Muscle of leg (tissue), 11 donors: ENCODE measurements around the gene CD300A. TPM values are rescaled to one million over a fixed set of nuclear protein-coding genes. Genes with fewer than 3 reads are reported as not detected.
"Not testable (repeated sequence)": the region's sequence is repeated elsewhere in the genome, so short reads cannot be mapped to it uniquely, and the experiment has no call there.

ENCODE experiments used
- DNase-seq: peaks from one replicate; pipeline ENCODE4 v3.0.0; 2013
- H3K27ac ChIP-seq: one replicate; pipeline ENCODE4 v1.5.1; 2013; ENCODE audit warnings: mild to moderate bottlenecking, low read length, control low read depth
- H3K27me3 ChIP-seq: one replicate; pipeline ENCODE4 v1.6.1; 2013; ENCODE audit warnings: low read length; ENCODE audit not compliant: control insufficient read depth, insufficient read depth
- H3K36me3 ChIP-seq: one replicate; pipeline ENCODE4 v1.6.1; 2013; ENCODE audit warnings: low read length; ENCODE audit not compliant: control insufficient read depth, insufficient read depth
- H3K4me1 ChIP-seq: one replicate; pipeline ENCODE4 v1.6.1; 2013; ENCODE audit warnings: low read length; ENCODE audit not compliant: control insufficient read depth, insufficient read depth
- H3K4me3 ChIP-seq: one replicate; pipeline ENCODE4 v1.5.1; 2013; ENCODE audit warnings: low read length, control low read depth
- H3K9me3 ChIP-seq: replicated peaks from 2 replicates; pipeline ENCODE4 v1.6.1; 2013; ENCODE audit warnings: low read depth, low read length; ENCODE audit not compliant: control insufficient read depth
- WGBS: methylation state at CpG from one replicate; pipeline ENCODE4 v1.1.5; 2013; ENCODE audit warnings: missing lambda C conversion rate; ENCODE audit not compliant: insufficient coverage; 5-methylcytosine and 5-hydroxymethylcytosine counted together
- polyA plus RNA-seq, 8 donors: library from polyadenylated mRNA; unstranded; fragments of 120-200 nt; gene quantifications; one replicate each; pipeline versions ENCODE4 v1.2.1 to v1.2.3, GENCODE V29; 2013; ENCODE audit warnings: inconsistent platforms in 1 of 8, low replicate concordance in 1 of 8; ENCODE audit not compliant: insufficient read length in 8 of 8, insufficient read depth in 1 of 8
- total RNA-seq: library from RNA; stranded (reverse); fragments of 120-200 nt; gene quantifications from one replicate; pipeline ENCODE4 v1.2.4, GENCODE V29; 2013

The CD300A gene
- total and polyA plus RNA-seq, 9 donors: 1.7 to 4.0 (median 2.4) TPM

DNA sequence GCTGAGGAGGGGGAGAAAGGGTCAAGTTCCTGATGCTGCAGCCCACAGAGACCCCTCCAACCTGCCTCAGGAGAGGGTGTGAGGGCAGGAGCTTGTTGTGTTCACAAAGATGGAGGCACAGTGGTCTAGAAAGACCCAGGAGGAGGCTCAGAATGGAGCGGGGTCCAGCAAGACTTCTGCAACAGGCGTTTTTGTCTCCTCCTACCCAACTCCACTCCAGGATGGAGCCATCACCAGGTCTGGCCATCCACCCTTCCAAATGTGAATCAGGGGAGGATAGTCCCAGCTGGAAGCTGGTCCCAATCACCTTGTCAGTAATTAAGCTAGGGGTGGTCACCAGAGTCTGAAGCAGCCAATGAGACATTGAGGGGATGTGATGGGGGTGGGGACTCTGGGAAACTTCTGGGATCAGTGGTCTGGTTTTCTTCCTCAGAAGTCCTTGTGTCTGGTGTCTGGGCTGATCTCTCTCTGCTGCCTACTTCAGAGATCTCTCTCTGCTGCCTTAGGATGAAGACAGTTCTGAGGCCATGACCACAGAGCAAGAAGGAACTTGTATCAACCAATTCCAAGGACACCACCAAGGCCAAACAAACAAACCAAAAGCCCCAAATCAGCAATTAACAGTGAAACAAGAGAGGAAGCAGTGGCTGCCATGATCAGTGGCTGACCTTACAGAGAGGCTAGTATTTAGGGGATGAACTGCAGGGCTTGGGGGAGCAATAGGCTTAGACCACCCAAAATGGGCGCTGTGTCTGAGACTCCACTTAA lies 50.3 kb downstream of the CD300A start:
- Histone ChIP-seq H3K27me3 (peaks cover 3% of the 10 kb centered on the region), H3K27ac (no peak overlapping the region), H3K4me1 (no peaks in the 10 kb centered on the region), H3K36me3 (no peaks in the 10 kb centered on the region), H3K4me3 (no peak overlapping the region), H3K9me3 (peaks cover 3% of the 10 kb centered on the region)
- WGBS: 100% methylated on average over 1 of the region's 3 CpGs
- no peak for DNase-seq

GRCh38 chr17:74518413-74518981 lies 52.1 kb downstream of the CD300A start:
- H3K27ac ChIP-seq, H3K4me3 ChIP-seq, H3K9me3 ChIP-seq, H3K4me1 ChIP-seq, DNase-seq, H3K36me3 ChIP-seq, H3K27me3 ChIP-seq: not testable (repeated sequence)
- WGBS: no CpG with 5 or more reads among the region's 6 CpGs

GRCh38 chr17:74520016-74520434 lies 53.6 kb downstream of the CD300A start:
- peak; percentile 64 for DNase-seq
- WGBS: no CpG with 5 or more reads among the region's 3 CpGs
- Histone ChIP-seq H3K4me1 (no peaks in the 10 kb centered on the region), H3K36me3 (no peaks in the 10 kb centered on the region), H3K27ac (no peak overlapping the region), H3K9me3 (peaks cover 3% of the 10 kb centered on the region), H3K27me3 (peaks cover 2% of the 10 kb centered on the region), H3K4me3 (no peak overlapping the region)

- Histone ChIP-seq H3K27me3 (peaks cover 2% of the 10 kb centered on the region), H3K4me1 (no peaks in the 10 kb centered on the region), H3K36me3 (no peaks in the 10 kb centered on the region), H3K27ac (peak overlapping the region; percentile 76), H3K4me3 (no peak overlapping the region), H3K9me3 (peaks cover 3% of the 10 kb centered on the region)
- 85% methylated on average over 11 of the region's 21 CpGs for WGBS
- DNase-seq: peak; percentile 77
Observed at GRCh38 chr17:74520790-74521480, 54.5 kb downstream of the CD300A start.

GRCh38 chr17:74521701-74522201 lies 55.3 kb downstream of the CD300A start:
- DNase-seq: peak; percentile 43
- peaks cover 3% of the 10 kb centered on the region for H3K9me3 ChIP-seq
- no peak overlapping the region for H3K4me3 ChIP-seq
- peaks cover 2% of the 10 kb centered on the region for H3K27me3 ChIP-seq
- 77% methylated on average over 4 of the region's 9 CpGs for whole genome bisulfite sequencing
- H3K27ac ChIP-seq: peak overlapping the region; percentile 76
- H3K36me3 ChIP-seq: no peaks in the 10 kb centered on the region
- no peaks in the 10 kb centered on the region for H3K4me1 ChIP-seq

- WGBS: 86% methylated on average over 10 of the region's 10 CpGs
- Histone ChIP-seq H3K4me3 (no peak overlapping the region), H3K36me3 (no peaks in the 10 kb centered on the region), H3K9me3 (peaks cover 3% of the 10 kb centered on the region), H3K4me1 (no peaks in the 10 kb centered on the region), H3K27me3 (peaks cover 2% of the 10 kb centered on the region), H3K27ac (no peak overlapping the region)
- DNase-seq: no peak
Observed at GRCh38 chr17:74522381-74523105, 56.1 kb downstream of the CD300A start.

DNA sequence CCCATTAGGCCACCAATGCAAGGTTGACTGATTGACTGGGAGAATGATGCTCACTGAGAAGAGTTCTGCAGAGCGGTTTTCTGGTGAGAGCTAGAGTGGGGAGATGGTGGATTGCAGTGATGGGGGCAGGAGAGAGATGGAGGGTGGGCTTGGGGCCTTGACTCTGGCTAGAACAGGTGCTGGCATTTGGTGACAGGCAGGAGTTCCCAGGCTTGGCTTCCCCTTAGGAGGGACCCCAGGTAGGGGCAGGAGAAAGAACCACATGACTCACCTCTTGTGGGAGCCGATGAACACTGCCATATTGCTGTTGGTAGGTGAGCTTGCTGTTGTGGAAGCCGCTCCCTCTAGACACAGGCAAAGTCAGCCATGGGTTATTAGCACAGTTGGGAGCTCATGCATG lies 56.9 kb downstream of the CD300A start:
- 91% methylated on average over 3 of the region's 3 CpGs for WGBS
- Histone ChIP-seq H3K27ac (no peak overlapping the region), H3K4me3 (no peak overlapping the region), H3K9me3 (peaks cover 3% of the 10 kb centered on the region), H3K27me3 (peaks cover 2% of the 10 kb centered on the region), H3K4me1 (no peaks in the 10 kb centered on the region), H3K36me3 (no peaks in the 10 kb centered on the region)
- no peak for DNase-seq

GRCh38 chr17:74524653-74525464 lies 58.4 kb downstream of the CD300A start:
- no peaks in the 10 kb centered on the region for H3K4me1 ChIP-seq
- 78% methylated on average over 4 of the region's 11 CpGs for WGBS

DNA sequence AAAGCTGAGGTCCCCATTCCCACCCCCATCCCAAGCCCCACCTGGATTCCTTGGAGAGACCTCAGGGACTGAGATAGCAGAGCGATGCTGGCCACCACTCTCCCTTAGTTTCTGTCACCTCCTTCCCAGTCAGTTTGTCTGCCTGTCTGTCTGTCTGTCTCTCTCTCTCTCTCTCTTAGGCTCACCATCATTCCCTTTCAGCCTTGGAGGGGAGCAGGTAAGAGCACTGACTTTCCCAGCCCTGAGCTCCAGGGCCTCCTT lies 59.0 kb downstream of the CD300A start:
- WGBS: 100% methylated on average over 1 of the region's 1 CpG
- Histone ChIP-seq H3K27ac (no peak overlapping the region), H3K27me3 (peaks cover 2% of the 10 kb centered on the region), H3K36me3 (no peaks in the 10 kb centered on the region), H3K4me1 (no peaks in the 10 kb centered on the region), H3K4me3 (no peak overlapping the region), H3K9me3 (peaks cover 3% of the 10 kb centered on the region)
- DNase-seq: no peak

More at GRCh38 chr17:74524653-74525464, 58.4 kb downstream of the CD300A start:
- Histone ChIP-seq H3K9me3 (peaks cover 3% of the 10 kb centered on the region), H3K27ac (no peak overlapping the region), H3K4me3 (no peak overlapping the region), H3K36me3 (no peaks in the 10 kb centered on the region), H3K27me3 (peaks cover 2% of the 10 kb centered on the region)
- DNase-seq: no peak
